GM12891 (cell line): ENCODE results near the gene CD300LB.

Experiments
- PAX5 ChIP-seq: IDR thresholded peaks from 2 replicates; pipeline ENCODE4 v1.6.1; 2011; ENCODE audit warnings: low read length, moderate library complexity, mild to moderate bottlenecking; ENCODE audit not compliant: insufficient read depth, severe bottlenecking
- POLR2A ChIP-seq: IDR thresholded peaks from 2 replicates; pipeline ENCODE4 v1.6.1; 2011; ENCODE audit warnings: low read depth, low read length, control low read depth
- POLR2AphosphoS5 ChIP-seq: IDR thresholded peaks from 2 replicates; pipeline ENCODE4 v1.6.1; 2011; ENCODE audit warnings: low read depth, low read length, control low read depth

- TF ChIP-seq POLR2A (no peak), POLR2AphosphoS5 (no peak), PAX5 (no peak)
Measured at GRCh38 chr17:74516561-74517328, 14.5 kb downstream of the CD300LB start.
